NCI-H2227 (cell line): ENCODE measurements around the gene GABRA5.

Experiments used
- DNase-seq: peaks from one replicate; lab custom pipeline; 2025; ENCODE audit not compliant: unreplicated experiment; lab: John Stamatoyannopoulos, UW

The GABRA5 gene

GRCh38 chr15:26921433-26921832 is 54.6 kb downstream of the GABRA5 start:
- DNase-seq: no peak

- no peak for DNase-seq
Measured at GRCh38 chr15:26926081-26926480, 59.2 kb downstream of the GABRA5 start.

GRCh38 chr15:26928051-26928450 is 61.2 kb downstream of the GABRA5 start:
- DNase-seq: no peak

- DNase-seq: no peak
Measured at GRCh38 chr15:26929588-26929987, 62.7 kb downstream of the GABRA5 start.

GRCh38 chr15:26934848-26935247 is 68.0 kb downstream of the GABRA5 start:
- no peak for DNase-seq

GRCh38 chr15:26935322-26935721 is 68.5 kb downstream of the GABRA5 start:
- no peak for DNase-seq

GRCh38 chr15:26936502-26936901 is 69.6 kb downstream of the GABRA5 start:
- no peak for DNase-seq

GRCh38 chr15:26937134-26937533 is 70.3 kb downstream of the GABRA5 start:
- DNase-seq: no peak

- DNase-seq: no peak
Measured at GRCh38 chr15:26939398-26939797, 72.5 kb downstream of the GABRA5 start.

- no peak for DNase-seq
Measured at GRCh38 chr15:26941489-26941888, 74.6 kb downstream of the GABRA5 start.

- DNase-seq: no peak
Measured at GRCh38 chr15:26943866-26944265, 77.0 kb downstream of the GABRA5 start.

GRCh38 chr15:26945046-26945445 is 78.2 kb downstream of the GABRA5 start:
- no peak for DNase-seq

- no peak for DNase-seq
Measured at GRCh38 chr15:26950001-26950400, 83.1 kb downstream of the GABRA5 start.

- no peak for DNase-seq
Measured at GRCh38 chr15:26954403-26954802, 87.5 kb downstream of the GABRA5 start.

- peak; percentile 59 for DNase-seq
Measured at GRCh38 chr15:26967719-26968269, 100.9 kb downstream of the GABRA5 start.

- no peak for DNase-seq
Measured at GRCh38 chr15:26968806-26969205, 101.9 kb downstream of the GABRA5 start.

GRCh38 chr15:26970712-26971210 is 103.9 kb downstream of the GABRA5 start, which contains the start of gene GABRG3:
Gene GABRG3 (plus strand): TSS chr15:26971181.
- peak; percentile 27 for DNase-seq

GRCh38 chr15:26971271-26972018 is 104.6 kb downstream of the GABRA5 start:
- no peak for DNase-seq

GRCh38 chr15:26972636-26973035 is 105.8 kb downstream of the GABRA5 start:
- DNase-seq: no peak

- peak; percentile 36 for DNase-seq
Measured at GRCh38 chr15:26974120-26974780, 107.4 kb downstream of the GABRA5 start.

- DNase-seq: no peak
Measured at GRCh38 chr15:26981492-26981891, 114.6 kb downstream of the GABRA5 start.

GRCh38 chr15:26983822-26984221 is 117.0 kb downstream of the GABRA5 start:
- DNase-seq: no peak
